Activated B cell treated with CpG ODN at 0.5 μM for 24 hours (primary cell): ENCODE results near the gene GNB2. TPM values are rescaled to one million over a fixed set of nuclear protein-coding genes. Genes with fewer than 3 reads are reported as not detected.

ENCODE experiments used
- ATAC-seq: fragments of 200-7000 bp; cut with Tn5 transposase; one replicate; pipeline ENCODE4 v1.10.0; 2021; ENCODE audit warnings: low read depth, mild to moderate bottlenecking, moderate library complexity
- CTCF ChIA-PET: fragments of 350-600 bp; sonication (Branson Sonifier 250); formaldehyde crosslinking; loops from one replicate; lab custom pipeline; 2021; ENCODE audit warnings: antibody characterized with exemption; lab: Charles Lee
- POLR2A ChIA-PET: fragments of 350-600 bp; sonication (Branson Sonifier 250); formaldehyde crosslinking; loops from one replicate; lab custom pipeline; 2021; ENCODE audit warnings: antibody characterized with exemption; lab: Charles Lee
- DNase-seq: peaks from one replicate; pipeline ENCODE4 v3.0.0; 2022
- H3K27ac Mint-ChIP-seq: one replicate; pipeline ENCODE4 v1.8.0; 2020; ENCODE audit warnings: mixed read lengths
- H3K27me3 Mint-ChIP-seq: one replicate; pipeline ENCODE4 v1.8.0; 2021; ENCODE audit warnings: mixed read lengths
- H3K36me3 Mint-ChIP-seq: one replicate; pipeline ENCODE4 v1.8.0; 2021; ENCODE audit warnings: low read depth, mixed read lengths
- H3K4me1 Mint-ChIP-seq: one replicate; pipeline ENCODE4 v1.8.0; 2021; ENCODE audit warnings: mixed read lengths
- H3K4me3 Mint-ChIP-seq: one replicate; pipeline ENCODE4 v1.8.0; 2020; ENCODE audit warnings: mild to moderate bottlenecking, mixed read lengths
- H3K9me3 Mint-ChIP-seq: one replicate; pipeline ENCODE4 v1.8.0; 2020; ENCODE audit warnings: mixed read lengths
- CTCF ChIP-seq: fragments of 200-600 bp; IDR thresholded peaks from one replicate; pipeline ENCODE4 v1.8.0; 2022; ENCODE audit warnings: antibody characterized with exemption, mild to moderate bottlenecking
- intact Hi-C: fragments of 100-400 bp; cut with micrococcal nuclease; formaldehyde crosslinking; loops from one replicate; pipeline ENCODE4 v1.15.1; 2024
- total RNA-seq: library from RNA; stranded (reverse); gene quantifications from 2 replicates; pipeline ENCODE4 v1.2.3, GENCODE V29; 2022

Gene GNB2
- total RNA-seq, 1 donor from 2014 or later: 132 TPM

- peaks cover 64% of the 10 kb centered on the region for H3K36me3 Mint-ChIP-seq
- no peak for DNase-seq
- no peak for ATAC-seq
- TF ChIP-seq CTCF: no peak
- H3K4me1 Mint-ChIP-seq: peaks cover 4% of the 10 kb centered on the region
- intact Hi-C loops: loop anchor here (10.0 kb wide), 1 partner anchor 595 kb away; the partner anchor contains the start of genes COPS6 and ZNF3
- H3K4me3 Mint-ChIP-seq: no peak overlapping the region
- no peaks in the 10 kb centered on the region for H3K9me3 Mint-ChIP-seq
- H3K27me3 Mint-ChIP-seq: no peaks in the 10 kb centered on the region
- ChIA-PET POLR2A (interaction anchor here (0.7 to 2.6 kb wide), 3 partner anchors 12 to 77 kb away, joined by 5 to 11 read pairs (median 7); no protein-coding TSS in a partner anchor), CTCF (no interaction called here)
- no peak overlapping the region for H3K27ac Mint-ChIP-seq
Measured at GRCh38 chr7:100679927-100680575, 6.5 kb downstream of the GNB2 start.

DNA sequence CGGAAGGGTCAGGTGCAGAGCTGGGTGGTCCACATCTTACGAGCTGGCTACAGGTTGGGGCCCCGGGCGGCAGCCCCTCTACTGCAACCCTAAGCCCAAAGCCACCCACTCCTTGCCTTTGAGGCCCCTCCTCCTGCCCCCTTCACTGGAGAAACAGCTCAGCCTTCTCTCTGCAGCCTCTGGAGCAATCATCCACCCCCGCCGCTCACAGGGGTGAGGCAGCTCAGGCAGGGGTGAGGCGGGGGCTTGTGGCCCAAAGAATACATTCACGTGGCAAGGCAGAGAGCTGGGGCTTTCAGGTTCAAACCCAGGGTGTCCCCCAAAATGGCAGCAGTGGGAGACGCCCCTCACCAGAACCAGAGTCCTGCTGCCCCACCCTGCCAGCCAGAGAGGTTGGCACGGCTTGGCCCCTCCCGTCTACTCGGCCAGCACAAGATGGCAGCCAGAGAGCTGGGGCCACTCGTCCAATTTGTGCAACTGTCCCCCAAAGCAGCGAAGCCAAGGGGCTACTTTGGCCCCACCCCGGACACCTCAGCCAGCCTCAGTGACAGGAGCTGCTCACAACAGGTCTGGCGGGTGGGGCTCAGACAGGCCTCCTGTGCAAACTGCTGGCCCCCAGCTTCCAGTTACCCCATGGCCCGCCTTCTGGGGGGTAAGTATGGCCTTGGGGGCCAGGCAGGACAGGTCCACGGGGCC is 7.2 kb downstream of the GNB2 start:
- Mint-ChIP-seq H3K9me3 (no peaks in the 10 kb centered on the region), H3K27me3 (no peaks in the 10 kb centered on the region), H3K36me3 (peaks cover 71% of the 10 kb centered on the region), H3K4me3 (no peak overlapping the region), H3K27ac (no peak overlapping the region), H3K4me1 (peaks cover 4% of the 10 kb centered on the region)
- DNase-seq: no peak
- ChIA-PET CTCF (no interaction called here), POLR2A (interaction anchor here (0.8 to 2.6 kb wide), 3 partner anchors 9 to 15 kb away, joined by 3 to 11 read pairs (median 5); no protein-coding TSS in a partner anchor)
- TF ChIP-seq CTCF: no peak
- intact Hi-C loops: no loop called here
- no peak for ATAC-seq

GRCh38 chr7:100681491-100682227 is 8.1 kb downstream of the GNB2 start:
- Mint-ChIP-seq H3K27me3 (no peaks in the 10 kb centered on the region), H3K4me3 (no peak overlapping the region), H3K9me3 (no peaks in the 10 kb centered on the region), H3K27ac (no peak overlapping the region), H3K36me3 (peaks cover 73% of the 10 kb centered on the region), H3K4me1 (peaks cover 2% of the 10 kb centered on the region)
- no peak for DNase-seq
- no peak for ATAC-seq
- ChIA-PET POLR2A (interaction anchor here (0.6 to 2.6 kb wide), 5 partner anchors 8 to 172 kb away, joined by 3 to 11 read pairs (median 3); no protein-coding TSS in a partner anchor), CTCF (interaction anchor here (1.9 kb wide), 1 partner anchor 10 kb away, joined by 7 read pairs; no protein-coding TSS in a partner anchor)
- TF ChIP-seq CTCF: no peak
- intact Hi-C loops: no loop called here

- Mint-ChIP-seq H3K27me3 (no peaks in the 10 kb centered on the region), H3K36me3 (peaks cover 74% of the 10 kb centered on the region), H3K27ac (no peak overlapping the region), H3K4me3 (no peak overlapping the region), H3K9me3 (no peaks in the 10 kb centered on the region), H3K4me1 (peaks cover 2% of the 10 kb centered on the region)
- ATAC-seq: no peak
- POLR2A ChIA-PET: interaction anchor here (0.7 to 2.6 kb wide), 4 partner anchors 8 to 97 kb away, joined by 3 to 11 read pairs (median 4); no protein-coding TSS in a partner anchor
- no peak for DNase-seq
- intact Hi-C loops: no loop called here
- no peak for TF ChIP-seq CTCF
- CTCF ChIA-PET: interaction anchor here (1.9 kb wide), 1 partner anchor 9 kb away, joined by 7 read pairs; no protein-coding TSS in a partner anchor
Measured at GRCh38 chr7:100682228-100682741, 8.7 kb downstream of the GNB2 start.
